ENCODE data around the gene MICAL3.

GRCh38 chr22:17976121-17976520 is 48.2 kb downstream of the MICAL3 start:
- TF ChIP-seq RAD21 (IDR thresholded peaks at IDR 0.05; ENCODE audit: low read length) (no peak), EZH2phosphoT487 (IDR thresholded peaks at IDR 0.05; ENCODE audit: borderline replicate concordance, low read depth) (no peak), CTCF (IDR thresholded peaks at IDR 0.05) (no peak), USF2 (IDR thresholded peaks at IDR 0.05; ENCODE audit: borderline replicate concordance, low read depth, low read length) (no peak), EP300 (IDR thresholded peaks at IDR 0.05; ENCODE audit: borderline replicate concordance in 1 of 2, low read depth in 1 of 2, low read length in 1 of 2) (no peak), USF1 (IDR thresholded peaks at IDR 0.05; ENCODE audit: borderline replicate concordance, low read depth) (no peak), TCF12 (IDR thresholded peaks at IDR 0.05) (no peak), IRF3 (IDR thresholded peaks at IDR 0.05; ENCODE audit: low read depth, low read length) (no peak), FOXJ3 (CRISPR knock-in tag; IDR thresholded peaks at IDR 0.05) (no peak), YY1 (IDR thresholded peaks at IDR 0.05; ENCODE audit: low read depth) (no peak), MAX (IDR thresholded peaks at IDR 0.05; ENCODE audit: low read depth) (no peak), POLR2AphosphoS5 (IDR thresholded peaks at IDR 0.05; ENCODE audit: low read depth, low read length) (no peak), REST (IDR thresholded peaks at IDR 0.05; ENCODE audit: low read depth, low read length) (no peak), RFX5 (IDR thresholded peaks at IDR 0.05; ENCODE audit: low read length) (no peak)
